HG03520 (cell line): ENCODE data around the gene SLC7A4.
A peak's percentile ranks its signal among the peaks of the same experiment; 100 is the strongest.
"Not testable (repeated sequence)": the region's sequence is repeated elsewhere in the genome, so short reads cannot be mapped to it uniquely, and the experiment has no call there.

Experiments used
- ATAC-seq: cut with Tn5 transposase; IDR thresholded peaks from one replicate; pipeline ENCODE4 v1.9.1; 2021; ENCODE audit warnings: mild to moderate bottlenecking, moderate library complexity; ENCODE audit not compliant: unreplicated experiment

SLC7A4 gene

DNA sequence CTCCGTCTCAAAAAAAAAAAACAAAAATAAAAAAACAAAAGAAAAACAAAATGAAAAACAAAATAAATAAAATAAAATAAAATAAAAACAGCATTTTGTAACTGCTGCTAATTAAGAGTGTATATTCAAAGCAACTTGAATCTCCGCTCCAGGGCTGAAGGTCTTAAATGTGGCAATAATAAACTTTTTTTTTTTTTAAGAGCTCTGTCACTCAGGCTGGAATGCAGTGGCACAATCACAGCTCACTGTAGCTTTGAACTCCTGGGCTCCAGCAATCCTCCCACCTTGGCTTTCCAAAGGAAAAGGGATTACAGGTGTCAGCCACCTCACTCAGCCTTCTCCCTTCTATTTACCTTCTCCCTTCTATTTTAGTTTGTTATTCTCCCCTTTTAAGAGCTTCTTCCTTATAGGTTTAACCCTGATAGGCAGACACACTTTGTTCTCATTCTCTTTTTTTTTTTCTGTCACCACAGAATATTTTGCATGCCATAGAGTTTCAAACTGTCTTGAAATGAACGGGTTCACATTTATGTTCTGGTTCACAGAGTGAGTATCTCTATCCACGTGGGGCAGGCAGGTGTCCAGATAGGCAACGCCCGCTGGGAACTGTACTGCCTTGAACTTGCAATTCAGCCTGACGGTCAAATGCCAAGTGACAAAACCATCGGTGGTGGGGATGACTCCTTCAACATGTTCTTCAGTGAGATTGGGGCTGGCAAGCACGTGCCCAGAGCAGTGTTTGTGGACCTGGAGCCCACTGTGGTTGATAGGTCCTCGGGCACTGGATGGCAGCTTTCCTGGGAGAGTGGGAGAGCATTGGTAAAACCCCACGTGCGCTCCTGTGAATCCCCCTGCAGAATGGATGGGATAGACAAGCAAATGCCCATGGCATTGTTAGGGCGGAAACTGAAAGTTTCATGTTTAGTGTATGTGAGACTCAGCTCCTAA is 32.8 kb upstream of the SLC7A4 start:
- no peak for ATAC-seq

- ATAC-seq, result not testable (repeated sequence)
These were observed 32.1 kb upstream of the SLC7A4 start for GRCh38 chr22:21064425-21064824.

DNA sequence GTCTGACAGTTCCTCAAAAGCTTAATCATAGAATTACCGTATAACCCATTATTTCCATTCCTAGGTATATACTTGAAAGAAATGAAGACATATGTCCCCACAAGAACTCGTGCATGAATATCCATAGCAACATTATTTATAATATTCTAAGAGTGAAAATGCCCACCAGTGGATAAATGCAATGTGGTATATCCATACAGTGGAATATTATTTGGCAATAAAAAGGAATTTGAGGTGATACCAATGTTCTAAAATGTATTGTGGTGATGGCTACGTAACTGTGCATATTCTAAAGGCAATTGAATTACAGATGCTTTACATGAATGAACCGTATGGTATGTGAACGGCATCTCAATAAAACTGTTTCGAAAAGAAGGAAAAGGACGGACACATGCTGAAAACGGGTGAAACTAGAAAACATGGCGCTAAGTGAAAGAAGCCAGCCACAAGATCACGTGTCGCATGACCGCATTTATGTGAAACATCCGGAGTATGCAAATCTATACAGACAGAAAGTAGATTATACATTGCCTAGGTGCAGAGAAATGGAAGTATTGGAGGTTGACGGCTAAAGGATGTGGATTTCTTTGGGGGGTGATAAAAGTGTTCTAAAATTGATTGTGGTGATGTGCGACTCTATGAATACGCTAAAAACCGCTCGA is 29.4 kb upstream of the SLC7A4 start:
- not testable (repeated sequence) for ATAC-seq

- not testable (repeated sequence) for ATAC-seq
These were observed 28.0 kb upstream of the SLC7A4 start for GRCh38 chr22:21060363-21060762.

- ATAC-seq, result no peak
These were observed 23.5 kb upstream of the SLC7A4 start for GRCh38 chr22:21055880-21056319.

DNA sequence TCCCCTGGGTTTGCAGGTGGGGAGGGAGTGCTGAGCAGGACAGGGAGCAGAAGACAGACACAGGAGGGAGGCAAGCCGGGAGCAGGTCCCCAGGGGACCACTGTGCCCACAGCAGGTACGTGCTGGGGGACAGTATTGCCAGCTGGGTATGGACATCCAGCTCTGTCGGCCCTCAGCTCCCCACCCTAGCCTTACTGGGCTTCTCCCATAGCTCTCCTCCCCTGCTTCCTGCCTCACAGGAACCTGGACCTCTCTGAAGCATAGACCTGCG is 23.1 kb upstream of the SLC7A4 start:
- no peak for ATAC-seq

DNA sequence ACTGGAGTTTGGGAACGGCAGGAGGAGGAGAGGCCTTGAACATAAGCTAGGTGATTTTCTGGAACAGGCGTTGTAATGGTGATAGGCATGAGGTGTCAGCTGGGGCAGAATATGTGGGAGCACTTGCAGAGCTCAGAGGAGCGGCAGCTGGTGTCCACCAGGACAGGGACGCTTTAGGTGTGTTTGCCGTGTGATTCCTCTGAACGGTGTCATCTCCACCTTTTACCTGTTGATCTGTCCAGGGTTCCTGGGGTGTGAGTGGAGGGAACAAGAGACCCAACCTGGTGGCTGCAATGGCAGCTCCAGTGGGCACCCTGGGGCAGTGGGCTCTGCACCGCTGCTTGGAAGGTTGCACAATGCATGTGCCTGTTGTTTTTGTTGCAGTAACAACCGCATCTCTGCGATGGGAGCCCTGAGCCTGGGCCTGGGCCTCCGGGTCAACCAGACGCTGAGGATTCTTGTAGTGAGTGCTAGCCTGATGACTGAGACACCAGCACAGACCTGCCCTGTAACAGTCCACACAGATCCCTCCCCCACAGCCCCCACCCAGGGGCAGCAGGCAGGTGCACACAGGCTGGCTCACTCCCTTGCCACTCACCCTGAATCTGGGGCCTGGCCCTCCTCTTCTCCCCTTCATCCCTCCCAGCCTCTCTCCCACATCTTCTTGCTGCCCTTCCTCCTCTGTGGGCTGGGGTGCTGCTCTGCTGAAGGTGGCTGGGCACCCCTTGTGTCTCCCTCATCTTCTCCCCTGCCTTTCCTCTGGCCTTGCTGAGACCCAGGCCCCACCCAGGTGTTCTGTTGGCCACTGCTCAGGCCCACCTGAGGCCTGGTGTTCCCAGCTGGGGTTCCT is 22.6 kb upstream of the SLC7A4 start:
- ATAC-seq, result no peak

DNA sequence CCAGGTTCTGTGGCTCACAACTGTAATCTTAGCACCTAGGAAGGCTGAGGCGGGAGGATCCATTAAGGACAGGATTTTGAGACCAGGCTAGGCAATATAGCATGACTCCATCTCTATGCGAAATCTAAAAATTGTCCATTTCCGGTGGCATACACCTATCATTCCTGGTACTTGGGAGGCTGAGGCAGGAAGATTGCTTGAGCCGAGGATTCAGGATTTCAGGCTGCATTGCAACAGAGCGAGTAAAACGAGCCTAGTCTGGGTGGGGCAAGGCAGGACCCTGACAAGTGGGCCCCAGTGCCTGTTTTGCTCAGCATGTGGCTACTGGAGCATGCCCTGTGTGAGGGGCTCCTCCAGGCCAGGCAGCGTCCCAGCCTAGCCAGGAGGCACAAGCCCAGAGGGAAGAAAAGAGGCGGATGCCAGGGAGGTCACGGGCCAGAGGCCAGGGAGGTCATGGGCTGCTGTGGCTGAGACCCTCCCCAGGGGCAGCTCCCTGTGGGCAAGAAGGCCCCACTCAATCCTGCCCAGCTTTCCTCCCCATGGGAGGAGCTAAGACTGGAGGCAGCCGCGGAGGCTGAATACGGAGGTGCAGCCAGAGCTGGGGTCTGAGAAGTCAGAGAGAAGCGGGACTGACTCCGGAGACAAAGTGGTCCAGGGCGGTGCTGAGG is 21.8 kb upstream of the SLC7A4 start:
- no peak for ATAC-seq

GRCh38 chr22:21052715-21053459 is 20.5 kb upstream of the SLC7A4 start:
- no peak for ATAC-seq

DNA sequence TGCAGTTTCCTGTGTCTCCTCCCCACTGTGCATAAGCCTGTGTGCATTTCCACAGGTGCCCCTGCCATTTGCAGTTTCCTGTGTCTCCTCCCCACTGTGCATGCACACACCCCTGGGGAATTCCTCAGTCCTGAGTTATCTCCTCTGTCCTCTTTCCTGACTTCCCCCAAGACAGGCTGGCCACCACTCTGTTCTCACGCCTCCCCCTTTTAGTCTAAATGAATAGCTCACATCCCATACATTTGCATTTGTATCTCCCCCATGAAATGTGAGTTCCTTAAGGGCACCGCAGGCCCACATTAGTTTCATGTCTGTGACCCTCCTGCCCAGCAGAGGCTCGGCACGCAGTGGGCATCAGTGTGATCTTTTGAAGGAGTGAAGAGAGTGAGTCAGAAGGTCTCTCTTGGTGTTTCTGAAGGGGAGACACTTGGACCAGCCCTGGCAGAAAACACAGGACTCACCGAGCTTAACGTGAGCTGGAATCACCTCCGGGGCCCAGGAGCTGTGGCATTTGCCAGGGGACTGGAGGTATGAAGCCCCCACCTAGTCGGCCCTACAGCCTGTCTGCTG is 19.6 kb upstream of the SLC7A4 start:
- no peak for ATAC-seq

DNA sequence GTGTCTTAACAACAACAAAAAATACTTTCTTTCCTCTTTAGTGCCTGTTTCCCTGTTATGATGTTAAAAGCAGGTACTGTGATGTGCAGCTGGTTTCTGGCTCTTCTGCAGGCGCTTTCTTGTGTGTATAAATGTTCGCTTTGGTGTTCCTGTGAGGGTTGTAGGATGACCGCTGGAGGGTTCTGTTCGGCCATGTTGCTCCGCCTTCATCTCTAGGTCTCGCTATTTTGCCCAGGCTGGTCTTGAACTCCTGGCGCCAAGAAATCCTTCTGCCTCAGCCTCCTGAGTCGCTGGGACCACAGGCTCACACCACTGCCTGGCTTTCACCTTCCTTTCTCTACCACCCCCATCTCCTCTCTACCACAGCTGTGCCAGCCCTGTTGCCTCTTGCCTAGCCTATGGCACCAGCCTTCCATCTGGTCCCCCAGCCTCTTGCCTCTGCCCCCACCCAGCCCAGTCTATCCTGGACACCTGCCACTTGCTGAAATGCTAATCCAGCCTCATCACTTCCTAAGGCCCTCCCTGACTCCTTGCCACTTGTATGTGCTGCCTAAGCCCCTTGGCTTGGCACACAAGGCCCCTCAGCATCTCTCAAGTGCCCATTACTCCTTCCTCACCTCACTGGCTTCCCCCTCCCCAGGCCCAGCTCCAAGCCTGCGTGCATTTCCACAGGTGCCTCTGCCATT is 18.9 kb upstream of the SLC7A4 start:
- no peak for ATAC-seq

DNA sequence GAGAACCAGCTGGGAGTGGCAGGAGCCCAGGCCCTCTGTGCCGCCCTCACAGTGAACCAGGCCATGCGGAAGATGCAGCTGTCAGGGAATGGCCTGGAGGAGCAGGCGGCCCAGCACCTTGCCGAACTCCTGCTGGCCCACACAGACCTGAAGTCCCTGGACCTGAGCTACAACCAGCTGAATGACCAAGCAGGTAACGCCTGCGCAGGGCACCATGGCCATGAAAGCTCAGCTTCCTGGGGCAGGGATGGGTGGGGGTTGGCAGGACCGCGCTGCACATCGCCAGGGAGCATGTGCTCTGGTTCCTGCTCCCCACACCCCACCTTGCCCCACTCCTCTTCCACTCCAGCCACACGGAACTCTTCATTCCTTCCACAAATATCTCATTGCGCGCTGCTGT is 16.6 kb upstream of the SLC7A4 start:
- not testable (repeated sequence) for ATAC-seq

DNA sequence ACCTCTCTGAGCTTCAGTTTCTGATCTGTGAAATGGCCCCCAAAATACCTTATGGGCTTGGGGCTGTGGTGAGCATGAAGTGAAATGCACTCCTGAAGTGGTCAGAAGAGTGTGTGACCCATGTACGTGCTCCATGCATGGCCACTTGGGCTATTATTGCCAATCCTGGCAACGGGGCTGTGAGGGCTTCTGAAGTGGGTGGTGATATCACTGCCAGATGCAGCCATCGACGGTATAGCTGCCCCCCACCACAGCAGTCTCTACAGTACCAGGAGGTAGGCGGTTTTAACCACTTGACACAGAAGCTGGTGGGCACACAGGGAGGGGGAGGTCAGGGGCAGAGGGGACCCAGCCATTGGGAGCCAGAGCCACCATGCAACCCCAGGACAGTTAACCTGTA is 16.1 kb upstream of the SLC7A4 start:
- ATAC-seq, result not testable (repeated sequence)

- ATAC-seq, result no peak
These were observed 15.4 kb upstream of the SLC7A4 start for GRCh38 chr22:21047730-21048129.

DNA sequence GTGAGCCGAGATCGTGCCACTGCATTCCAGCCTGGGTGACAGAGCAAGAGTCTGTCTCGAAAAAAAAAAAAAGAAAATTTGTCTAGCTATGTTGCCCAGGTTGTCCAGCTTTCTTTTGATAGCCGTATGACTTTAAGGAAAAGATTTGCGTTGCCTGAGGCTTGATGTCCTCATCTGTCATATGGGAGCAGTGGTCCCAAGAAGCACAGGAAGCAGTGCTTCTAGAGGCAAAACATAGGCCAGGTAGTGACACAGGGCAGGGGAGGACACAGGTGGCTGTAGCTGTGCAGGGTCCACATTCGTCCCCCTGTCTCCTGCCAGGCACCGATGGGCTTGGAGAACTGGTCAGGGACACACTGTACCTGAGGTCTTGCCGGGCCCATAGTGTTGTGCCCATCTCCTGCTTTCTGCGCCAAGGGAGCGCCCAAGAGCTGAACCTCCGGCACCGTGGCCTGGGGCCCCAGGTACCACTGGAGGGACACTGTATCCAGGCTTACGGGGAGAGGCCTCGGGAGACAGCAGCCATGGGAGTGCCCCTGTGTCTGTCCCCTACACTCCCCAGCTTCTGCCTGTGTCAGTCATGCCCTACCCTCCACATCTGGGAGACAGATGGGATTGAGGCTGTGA is 14.8 kb upstream of the SLC7A4 start:
- ATAC-seq, result no peak

GRCh38 chr22:21045585-21046294 is 13.4 kb upstream of the SLC7A4 start, which contains the start of gene LRRC74B:
TSS of gene LRRC74B (plus strand) at chr22:21045946. CDS start at chr22:21045987, 41 bp downstream.
- ATAC-seq, result peak; percentile 76

- no peak for ATAC-seq
These were observed 12.7 kb upstream of the SLC7A4 start for GRCh38 chr22:21044931-21045584.
